HG03520 (cell line): ENCODE measurements around the gene MBNL2.

Experiments
- ATAC-seq: cut with Tn5 transposase; IDR thresholded peaks from one replicate; pipeline ENCODE4 v1.9.1; 2021; ENCODE audit warnings: mild to moderate bottlenecking, moderate library complexity; ENCODE audit not compliant: unreplicated experiment

Gene MBNL2

GRCh38 chr13:97319113-97319720 is 97.1 kb downstream of the MBNL2 start:
- no peak for ATAC-seq

- ATAC-seq, result no peak
Observed at GRCh38 chr13:97321101-97321500, 99.0 kb downstream of the MBNL2 start.

GRCh38 chr13:97321616-97322321 is 99.6 kb downstream of the MBNL2 start:
- no peak for ATAC-seq

GRCh38 chr13:97322740-97323342 is 100.7 kb downstream of the MBNL2 start:
- ATAC-seq, result no peak

- no peak for ATAC-seq
Observed at GRCh38 chr13:97324115-97324514, 102.0 kb downstream of the MBNL2 start.

GRCh38 chr13:97325738-97326137 is 103.6 kb downstream of the MBNL2 start:
- no peak for ATAC-seq

- ATAC-seq, result no peak
Observed at GRCh38 chr13:97327086-97327485, 105.0 kb downstream of the MBNL2 start.

- no peak for ATAC-seq
Observed at GRCh38 chr13:97327506-97328221, 105.5 kb downstream of the MBNL2 start.

GRCh38 chr13:97328222-97328790 is 106.2 kb downstream of the MBNL2 start:
- no peak for ATAC-seq

GRCh38 chr13:97329331-97329730 is 107.2 kb downstream of the MBNL2 start:
- no peak for ATAC-seq

GRCh38 chr13:97330448-97330847 is 108.3 kb downstream of the MBNL2 start:
- no peak for ATAC-seq

- ATAC-seq, result no peak
Observed at GRCh38 chr13:97332742-97333141, 110.6 kb downstream of the MBNL2 start.

GRCh38 chr13:97333983-97334382 is 111.8 kb downstream of the MBNL2 start:
- no peak for ATAC-seq

GRCh38 chr13:97334690-97335089 is 112.6 kb downstream of the MBNL2 start:
- ATAC-seq, result no peak

GRCh38 chr13:97335488-97336134 is 113.5 kb downstream of the MBNL2 start:
- ATAC-seq, result no peak

GRCh38 chr13:97337985-97338499 is 115.9 kb downstream of the MBNL2 start:
- ATAC-seq, result no peak

GRCh38 chr13:97338571-97338970 is 116.4 kb downstream of the MBNL2 start:
- ATAC-seq, result no peak

- ATAC-seq, result no peak
Observed at GRCh38 chr13:97339019-97339987, 117.2 kb downstream of the MBNL2 start.

- no peak for ATAC-seq
Observed at GRCh38 chr13:97339988-97340749, 118.0 kb downstream of the MBNL2 start.
